ENCODE measurements around the gene ZNF700.
"Not testable (repeated sequence)": the region's sequence is repeated elsewhere in the genome, so short reads cannot be mapped to it uniquely, and the experiment has no call there.

The ZNF700 gene

GRCh38 chr19:11921852-11922495, 2.9 kb upstream of the ZNF700 start:
- TF ChIP-seq MYC (IDR thresholded peaks at IDR 0.05; ENCODE audit: low read depth, low read length), result no peak
- no peak for TF ChIP-seq MAX (IDR thresholded peaks at IDR 0.05; ENCODE audit: low read depth, low read length)
- no peak for TF ChIP-seq CTCF (IDR thresholded peaks at IDR 0.05; ENCODE audit: low read depth, low read length)
- TF ChIP-seq POLR2A (IDR thresholded peaks at IDR 0.05; ENCODE audit: extremely low read depth, insufficient read length), result no peak
- DNase-seq (ENCODE audit: low read depth), result no peak
- no peak overlapping the region for H3K4me3 ChIP-seq (ENCODE audit: low read depth, low read length)

GRCh38 chr19:11925651-11926187, 812 bp downstream of the ZNF700 start:
- peak overlapping the region; percentile 75 for H3K4me3 ChIP-seq (ENCODE audit: low read depth, low read length)
- DNase-seq (ENCODE audit: low read depth), result not testable (repeated sequence)

GRCh38 chr19:11927227-11927626, 2.3 kb downstream of the ZNF700 start:
- H3K4me3 ChIP-seq (ENCODE audit: low read depth, low read length), result no peak overlapping the region
- TF ChIP-seq POLR2A (IDR thresholded peaks at IDR 0.05; ENCODE audit: extremely low read depth, insufficient read length) (no peak), MAX (IDR thresholded peaks at IDR 0.05; ENCODE audit: low read depth, low read length) (no peak), MYC (IDR thresholded peaks at IDR 0.05; ENCODE audit: low read depth, low read length) (no peak)
- no peak for DNase-seq (ENCODE audit: low read depth)

GRCh38 chr19:11931051-11931450, 6.1 kb downstream of the ZNF700 start:
- TF ChIP-seq POLR2A (IDR thresholded peaks at IDR 0.05; ENCODE audit: extremely low read depth, insufficient read length), result no peak
- TF ChIP-seq MAX (IDR thresholded peaks at IDR 0.05; ENCODE audit: low read depth, low read length), result no peak
- TF ChIP-seq CTCF (IDR thresholded peaks at IDR 0.05; ENCODE audit: low read depth, low read length), result no peak
- no peak for TF ChIP-seq MYC (IDR thresholded peaks at IDR 0.05; ENCODE audit: low read depth, low read length)
- no peak for DNase-seq (ENCODE audit: low read depth)
- H3K4me3 ChIP-seq (ENCODE audit: low read depth, low read length), result no peak overlapping the region

GRCh38 chr19:11931513-11931912, 6.6 kb downstream of the ZNF700 start:
- no peak for DNase-seq (ENCODE audit: low read depth)
- no peak for TF ChIP-seq POLR2A (IDR thresholded peaks at IDR 0.05; ENCODE audit: extremely low read depth, insufficient read length)
- TF ChIP-seq MYC (IDR thresholded peaks at IDR 0.05; ENCODE audit: low read depth, low read length), result no peak
- no peak for TF ChIP-seq CTCF (IDR thresholded peaks at IDR 0.05; ENCODE audit: low read depth, low read length)
- no peak for TF ChIP-seq MAX (IDR thresholded peaks at IDR 0.05; ENCODE audit: low read depth, low read length)
- no peak overlapping the region for H3K4me3 ChIP-seq (ENCODE audit: low read depth, low read length)

GRCh38 chr19:11935829-11936228, 10.9 kb downstream of the ZNF700 start:
- H3K4me3 ChIP-seq (ENCODE audit: low read depth, low read length); DNase-seq (ENCODE audit: low read depth): not testable (repeated sequence)

GRCh38 chr19:11938383-11938782, 13.5 kb downstream of the ZNF700 start:
- H3K4me3 ChIP-seq (ENCODE audit: low read depth, low read length), result not testable (repeated sequence)

GRCh38 chr19:11941361-11941887, 16.5 kb downstream of the ZNF700 start:
- DNase-seq (ENCODE audit: low read depth); H3K4me3 ChIP-seq (ENCODE audit: low read depth, low read length): not testable (repeated sequence)

More at GRCh38 chr19:11938383-11938782, 13.5 kb downstream of the ZNF700 start:
- not testable (repeated sequence) for DNase-seq (ENCODE audit: low read depth)

Data from NB4 (cell line).